Uterus (tissue), 4 donors: Measurements from ENCODE around the gene MYCL. TPM values are rescaled to one million over a fixed set of nuclear protein-coding genes. Genes with fewer than 3 reads are reported as not detected.

Experiments used
- DNase-seq, 2 donors: peaks; one replicate each; pipeline ENCODE4 v3.0.0-alpha.2; 2019 to 2020
- H3K27ac ChIP-seq, 2 donors: fragments of 200-600 bp; sonication (generic); 1 replicate in 1 of 2; 2 replicates in 1 of 2; pipeline ENCODE4 v1.5.1; 2016 to 2018
- H3K27me3 ChIP-seq, 2 donors: fragments of 200-600 bp; sonication (generic); one replicate each; pipeline ENCODE4 v1.5.1; 2018 to 2019; ENCODE audit warnings: control low read depth in 1 of 2
- H3K36me3 ChIP-seq, 2 donors: fragments of 200-600 bp; sonication (generic); one replicate each; pipeline ENCODE4 v1.5.1; 2019; ENCODE audit warnings: control low read depth in 1 of 2
- H3K4me1 ChIP-seq, 2 donors: fragments of 200-600 bp; sonication (generic); one replicate each; pipeline ENCODE4 v1.5.1; 2018 to 2019; ENCODE audit warnings: control low read depth in 1 of 2
- H3K4me3 ChIP-seq, 2 donors: fragments of 200-600 bp; sonication (generic); 1 replicate in 1 of 2; 2 replicates in 1 of 2; pipeline ENCODE4 v1.5.1; 2018 to 2019; ENCODE audit warnings: mild to moderate bottlenecking in 1 of 2
- H3K9me3 ChIP-seq, 2 donors: fragments of 200-600 bp; sonication (generic); one replicate each; pipeline ENCODE4 v1.5.1; 2019; ENCODE audit warnings: control low read depth in 1 of 2
- CTCF ChIP-seq, 4 experiments: fragments of 200-600 bp in 2 of 4; fragments of 450-650 bp in 2 of 4; sonication (generic) in 2 of 4; IDR thresholded peaks; one replicate each; pipeline ENCODE4 v1.5.1; 2016 to 2019; ENCODE audit warnings: antibody characterized with exemption in 4 of 4, mild to moderate bottlenecking in 2 of 4, moderate library complexity in 1 of 4
- POLR2A ChIP-seq, 2 donors: fragments of 450-650 bp; IDR thresholded peaks; one replicate each; pipeline ENCODE4 v1.6.1; 2016; ENCODE audit warnings: antibody characterized with exemption in 2 of 2, mild to moderate bottlenecking in 1 of 2, moderate library complexity in 1 of 2
- intact Hi-C: fragments of 100-400 bp; cut with DNase I; formaldehyde crosslinking; loops from one replicate; pipeline ENCODE4 v1.15.1; 2023; ENCODE audit warnings: low total_unique reads
- total RNA-seq, 4 donors: library from RNA; depleted of rRNA in 3 of 4; stranded (reverse); fragments of >200 nt in 3 of 4; gene quantifications; one replicate each; pipeline versions ENCODE4 v1.1.0 to v1.2.4, GENCODE V29; 2014 to 2023
- donor health status: DM: yes; HTN: yes; CAD: no.

MYCL gene
- total RNA-seq, 4 donors from 2014 or later, result 0.40 to 3.6 TPM; not detected in 2

GRCh38 chr1:39890273-39890672 lies 11.4 kb downstream of the MYCL start:
- no peak overlapping the region for H3K4me3 ChIP-seq
- DNase-seq, result no peak
- intact Hi-C loops, result no loop called here
- no peaks in the 10 kb centered on the region for H3K9me3 ChIP-seq
- H3K27ac ChIP-seq, result no peak overlapping the region
- TF ChIP-seq POLR2A (IDR thresholded peaks at IDR 0.05) (no peak), CTCF (IDR thresholded peaks at IDR 0.05) (no peak)
- H3K27me3 ChIP-seq, result no peaks in the 10 kb centered on the region
- no peaks in the 10 kb centered on the region for H3K4me1 ChIP-seq
- H3K36me3 ChIP-seq, result no peaks in the 10 kb centered on the region

- H3K27ac ChIP-seq, result no peak overlapping the region
- no peak for TF ChIP-seq POLR2A (IDR thresholded peaks at IDR 0.05)
- no peak for TF ChIP-seq CTCF (IDR thresholded peaks at IDR 0.05)
- DNase-seq, result no peak
- H3K27me3 ChIP-seq, result no peaks in the 10 kb centered on the region
- no peaks in the 10 kb centered on the region for H3K9me3 ChIP-seq
- H3K4me1 ChIP-seq, result no peaks in the 10 kb centered on the region
- H3K36me3 ChIP-seq, result no peaks in the 10 kb centered on the region
- H3K4me3 ChIP-seq, result no peak overlapping the region
- intact Hi-C loops, result no loop called here
Observed at GRCh38 chr1:39886757-39887231, 14.9 kb downstream of the MYCL start.

- no peaks in the 10 kb centered on the region for H3K36me3 ChIP-seq
- no peak overlapping the region for H3K4me3 ChIP-seq
- H3K4me1 ChIP-seq, result no peaks in the 10 kb centered on the region
- intact Hi-C loops, result no loop called here
- no peaks in the 10 kb centered on the region for H3K9me3 ChIP-seq
- no peak for TF ChIP-seq CTCF (IDR thresholded peaks at IDR 0.05)
- no peak for TF ChIP-seq POLR2A (IDR thresholded peaks at IDR 0.05)
- H3K27ac ChIP-seq, result no peak overlapping the region
- no peaks in the 10 kb centered on the region for H3K27me3 ChIP-seq
- DNase-seq, result no peak
Observed at GRCh38 chr1:39885516-39885915, 16.2 kb downstream of the MYCL start.

GRCh38 chr1:39882152-39882551 lies 19.6 kb downstream of the MYCL start:
- intact Hi-C loops, result no loop called here
- H3K9me3 ChIP-seq, result no peaks in the 10 kb centered on the region
- peak overlapping the region; percentile 65 to 97 for H3K4me3 ChIP-seq
- no peaks in the 10 kb centered on the region for H3K36me3 ChIP-seq
- no peak for DNase-seq
- no peaks in the 10 kb centered on the region for H3K4me1 ChIP-seq
- H3K27me3 ChIP-seq, result no peaks in the 10 kb centered on the region
- no peak overlapping the region for H3K27ac ChIP-seq
- TF ChIP-seq POLR2A (IDR thresholded peaks at IDR 0.05), result no peak

- intact Hi-C loops, result no loop called here
- Histone ChIP-seq H3K4me1 (no peaks in the 10 kb centered on the region), H3K4me3 (no peak overlapping the region), H3K27me3 (no peaks in the 10 kb centered on the region), H3K9me3 (no peaks in the 10 kb centered on the region), H3K36me3 (no peaks in the 10 kb centered on the region), H3K27ac (no peak overlapping the region)
- DNase-seq, result no peak
- TF ChIP-seq POLR2A (IDR thresholded peaks at IDR 0.05) (no peak), CTCF (IDR thresholded peaks at IDR 0.05) (no peak)
Observed at GRCh38 chr1:39877980-39878956, 23.4 kb downstream of the MYCL start.
